ENCODE measurements around the gene SLC22A25.

SLC22A25 gene

DNA sequence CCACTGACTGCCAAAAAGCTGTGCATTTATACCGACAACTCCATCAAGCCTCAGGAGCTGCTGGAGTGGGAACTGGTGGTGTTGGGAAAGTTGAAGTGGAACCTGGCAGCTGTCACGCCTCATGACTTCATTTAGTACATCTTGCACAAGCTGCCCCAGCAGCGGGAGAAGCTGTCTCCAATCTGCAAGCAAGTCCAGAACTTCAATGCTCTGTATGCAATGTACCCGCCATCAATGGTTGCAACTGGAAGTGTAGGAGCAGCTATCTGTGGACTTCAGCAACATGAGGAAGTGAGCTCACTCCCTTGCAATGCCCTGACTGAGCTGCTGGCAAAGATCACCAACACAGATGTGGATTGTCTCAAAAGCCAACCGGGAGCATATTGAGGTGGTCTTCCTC, at the start of gene SLC22A25:
Gene SLC22A25, minus strand, starts transcription at position 67 of the 400 bp plus-strand sequence. CDS start 13,947 bp downstream, outside the sequence.
- TF ChIP-seq, protein P1, sequence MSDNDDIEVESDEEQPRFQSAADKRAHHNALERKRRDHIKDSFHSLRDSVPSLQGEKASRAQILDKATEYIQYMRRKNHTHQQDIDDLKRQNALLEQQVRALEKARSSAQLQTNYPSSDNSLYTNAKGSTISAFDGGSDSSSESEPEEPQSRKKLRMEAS (IDR thresholded peaks at IDR 0.05; ENCODE audit: low read depth, low read length): no peak
- no peak within 1 kb of the TSS for H3K4me3 ChIP-seq (ENCODE audit: low read depth, low read length)
- peak; percentile 18 for DNase-seq (ENCODE audit: low read depth)

DNA sequence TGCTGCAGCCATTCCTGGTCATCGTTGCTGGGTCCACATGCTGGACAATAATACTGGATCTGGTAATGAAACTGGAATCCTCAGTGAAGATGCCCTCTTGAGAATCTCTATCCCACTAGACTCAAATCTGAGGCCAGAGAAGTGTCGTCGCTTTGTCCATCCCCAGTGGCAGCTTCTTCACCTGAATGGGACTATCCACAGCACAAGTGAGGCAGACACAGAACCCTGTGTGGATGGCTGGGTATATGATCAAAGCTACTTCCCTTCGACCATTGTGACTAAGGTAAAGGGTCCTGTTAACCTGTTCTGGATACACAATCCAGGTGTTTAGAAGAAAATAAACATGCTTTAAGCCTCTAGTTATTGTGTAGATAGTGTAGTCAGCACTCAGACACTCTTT, 46.9 kb upstream of the SLC22A25 start:
- H3K4me3 ChIP-seq (ENCODE audit: low read depth, low read length): no peak overlapping the region
- no peak for DNase-seq (ENCODE audit: low read depth)
- TF ChIP-seq, protein P2, sequence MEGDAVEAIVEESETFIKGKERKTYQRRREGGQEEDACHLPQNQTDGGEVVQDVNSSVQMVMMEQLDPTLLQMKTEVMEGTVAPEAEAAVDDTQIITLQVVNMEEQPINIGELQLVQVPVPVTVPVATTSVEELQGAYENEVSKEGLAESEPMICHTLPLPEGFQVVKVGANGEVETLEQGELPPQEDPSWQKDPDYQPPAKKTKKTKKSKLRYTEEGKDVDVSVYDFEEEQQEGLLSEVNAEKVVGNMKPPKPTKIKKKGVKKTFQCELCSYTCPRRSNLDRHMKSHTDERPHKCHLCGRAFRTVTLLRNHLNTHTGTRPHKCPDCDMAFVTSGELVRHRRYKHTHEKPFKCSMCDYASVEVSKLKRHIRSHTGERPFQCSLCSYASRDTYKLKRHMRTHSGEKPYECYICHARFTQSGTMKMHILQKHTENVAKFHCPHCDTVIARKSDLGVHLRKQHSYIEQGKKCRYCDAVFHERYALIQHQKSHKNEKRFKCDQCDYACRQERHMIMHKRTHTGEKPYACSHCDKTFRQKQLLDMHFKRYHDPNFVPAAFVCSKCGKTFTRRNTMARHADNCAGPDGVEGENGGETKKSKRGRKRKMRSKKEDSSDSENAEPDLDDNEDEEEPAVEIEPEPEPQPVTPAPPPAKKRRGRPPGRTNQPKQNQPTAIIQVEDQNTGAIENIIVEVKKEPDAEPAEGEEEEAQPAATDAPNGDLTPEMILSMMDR (IDR thresholded peaks at IDR 0.05; ENCODE audit: low read depth, low read length): no peak
- TF ChIP-seq, protein P1 (IDR thresholded peaks at IDR 0.05; ENCODE audit: low read depth, low read length): no peak
- TF ChIP-seq MYC (IDR thresholded peaks at IDR 0.05; ENCODE audit: low read depth, low read length) (no peak), POLR2A (IDR thresholded peaks at IDR 0.05; ENCODE audit: extremely low read depth, insufficient read length) (no peak)

DNA sequence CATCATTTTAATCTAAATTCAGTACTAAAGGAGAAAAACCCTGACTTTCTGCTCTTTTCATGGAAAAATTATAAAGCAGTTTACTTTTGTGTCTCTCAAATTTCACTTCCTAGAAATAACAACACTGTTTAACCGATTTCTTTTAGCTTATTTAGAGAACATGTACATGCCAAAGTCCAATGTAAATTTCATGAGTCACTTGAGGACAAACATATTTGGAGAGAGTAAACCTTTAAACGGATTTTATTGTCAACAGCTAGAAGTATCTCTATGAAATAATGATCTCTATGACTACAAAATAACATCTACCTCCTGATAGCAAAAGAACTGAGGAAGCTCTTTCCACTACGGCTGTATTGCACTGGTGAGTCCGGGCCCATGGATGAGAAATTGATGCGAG, 46.3 kb upstream of the SLC22A25 start:
- DNase-seq (ENCODE audit: low read depth): no peak
- TF ChIP-seq, protein P2 (IDR thresholded peaks at IDR 0.05; ENCODE audit: low read depth, low read length): no peak
- TF ChIP-seq MYC (IDR thresholded peaks at IDR 0.05; ENCODE audit: low read depth, low read length) (no peak), POLR2A (IDR thresholded peaks at IDR 0.05; ENCODE audit: extremely low read depth, insufficient read length) (no peak)
- TF ChIP-seq, protein P1 (IDR thresholded peaks at IDR 0.05; ENCODE audit: low read depth, low read length): no peak
- H3K4me3 ChIP-seq (ENCODE audit: low read depth, low read length): no peak overlapping the region

DNA sequence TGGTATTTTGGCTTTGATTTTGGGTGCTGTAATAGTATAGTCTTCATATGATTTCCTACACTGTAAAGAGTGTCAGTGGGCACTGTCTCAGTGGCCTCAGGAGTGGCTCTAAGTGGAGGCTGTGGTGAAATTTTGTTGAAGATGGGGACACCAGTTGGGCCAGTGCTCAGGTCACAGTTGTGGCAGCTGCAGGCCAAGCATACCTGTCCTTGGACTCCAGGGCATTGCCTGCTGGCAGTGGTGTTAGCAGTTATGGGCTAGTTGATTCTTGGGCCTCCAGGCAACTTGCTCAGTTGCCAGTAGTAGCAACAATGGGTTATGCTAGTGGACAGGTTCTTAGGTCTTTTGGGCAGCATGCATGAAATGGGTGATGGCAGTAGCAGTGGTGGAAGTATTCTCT, 39.2 kb upstream of the SLC22A25 start:
- DNase-seq (ENCODE audit: low read depth): no peak
- TF ChIP-seq, protein P1 (IDR thresholded peaks at IDR 0.05; ENCODE audit: low read depth, low read length): no peak
- TF ChIP-seq MYC (IDR thresholded peaks at IDR 0.05; ENCODE audit: low read depth, low read length) (no peak), POLR2A (IDR thresholded peaks at IDR 0.05; ENCODE audit: extremely low read depth, insufficient read length) (no peak)
- TF ChIP-seq, protein P2 (IDR thresholded peaks at IDR 0.05; ENCODE audit: low read depth, low read length): no peak
- H3K4me3 ChIP-seq (ENCODE audit: low read depth, low read length): no peak overlapping the region

DNA sequence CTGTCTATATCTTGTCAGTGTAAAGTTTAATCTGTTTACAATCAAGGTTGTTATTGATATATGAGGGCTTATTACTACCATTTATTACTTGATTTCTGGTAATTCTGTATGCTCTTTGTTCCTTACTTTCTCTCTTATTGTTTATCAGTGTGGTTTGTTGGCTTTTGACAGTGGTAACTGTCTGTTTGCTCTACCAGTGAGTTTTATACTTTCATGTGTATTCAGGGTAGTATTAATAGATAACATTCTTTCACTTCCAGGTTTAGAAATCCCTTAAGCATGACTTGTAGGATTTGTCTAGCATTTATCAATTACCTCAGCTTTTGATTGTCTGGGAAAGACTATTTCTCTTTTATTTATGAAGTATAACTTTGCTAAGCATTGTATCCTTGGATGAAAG, 37.5 kb upstream of the SLC22A25 start:
- DNase-seq (ENCODE audit: low read depth): no peak
- no peak overlapping the region for H3K4me3 ChIP-seq (ENCODE audit: low read depth, low read length)
- TF ChIP-seq, protein P1 (IDR thresholded peaks at IDR 0.05; ENCODE audit: low read depth, low read length): no peak
- TF ChIP-seq, protein P2 (IDR thresholded peaks at IDR 0.05; ENCODE audit: low read depth, low read length): no peak
- TF ChIP-seq POLR2A (IDR thresholded peaks at IDR 0.05; ENCODE audit: extremely low read depth, insufficient read length) (no peak), MYC (IDR thresholded peaks at IDR 0.05; ENCODE audit: low read depth, low read length) (no peak)

DNA sequence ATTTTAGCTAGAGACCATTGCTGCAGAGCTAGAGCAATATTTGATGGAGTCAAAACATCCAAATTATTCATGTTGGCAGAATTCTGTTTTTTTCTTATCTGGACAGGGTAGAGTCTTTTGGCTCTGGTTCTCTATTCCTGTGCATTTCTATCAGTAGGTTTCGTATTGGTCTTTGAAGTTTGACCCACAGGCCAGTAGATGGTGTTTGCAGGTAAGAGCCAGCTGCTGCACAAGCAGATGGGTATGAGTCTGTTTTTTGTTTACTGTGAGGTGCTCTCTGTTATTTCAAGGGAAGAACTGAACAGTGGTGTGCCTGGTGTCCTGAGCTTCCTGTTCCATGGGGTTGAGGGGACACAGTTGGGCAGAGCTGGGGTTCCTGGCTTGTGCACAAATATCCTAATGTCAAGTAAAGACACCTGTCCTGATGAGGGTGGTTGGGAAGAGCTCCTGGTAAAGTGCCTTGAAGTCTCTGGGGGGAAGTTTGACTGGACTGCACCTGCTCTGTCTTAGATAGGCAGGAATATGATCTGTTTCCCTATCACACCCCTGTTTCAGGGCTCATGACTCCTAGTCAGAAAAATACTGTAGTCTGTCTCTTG, 34.0 kb upstream of the SLC22A25 start:
- TF ChIP-seq, protein P2 (IDR thresholded peaks at IDR 0.05; ENCODE audit: low read depth, low read length): peak; percentile 23
- TF ChIP-seq POLR2A (IDR thresholded peaks at IDR 0.05; ENCODE audit: extremely low read depth, insufficient read length) (no peak), MYC (IDR thresholded peaks at IDR 0.05; ENCODE audit: low read depth, low read length) (no peak)
- TF ChIP-seq, protein P1 (IDR thresholded peaks at IDR 0.05; ENCODE audit: low read depth, low read length): no peak
- DNase-seq (ENCODE audit: low read depth): peak; percentile 10
- H3K4me3 ChIP-seq (ENCODE audit: low read depth, low read length): no peak overlapping the region

All from NB4 (cell line).